Fibroblast of lung (primary cell): Measurements from ENCODE around the gene CHRNA9. TPM values are rescaled to one million over a fixed set of nuclear protein-coding genes. Genes with fewer than 3 reads are reported as not detected.
"Not testable (repeated sequence)": the region's sequence is repeated elsewhere in the genome, so short reads cannot be mapped to it uniquely, and the experiment has no call there.

ENCODE experiments used
- DNase-seq, 2 donors: peaks; one replicate each; pipeline versions ENCODE4 v3.0.0 to v3.0.0-alpha.2; 2010; ENCODE audit warnings: low read depth in 2 of 2
- H2AFZ ChIP-seq: 2 replicates; pipeline ENCODE4 v1.5.1; 2012; ENCODE audit warnings: low read length, control low read depth, inconsistent platforms
- H3K27ac ChIP-seq: 2 replicates; pipeline ENCODE4 v1.5.1; 2011; ENCODE audit warnings: low read length, control low read depth; ENCODE audit not compliant: insufficient read depth
- H3K27me3 ChIP-seq: 2 replicates; pipeline ENCODE4 v1.5.1; 2011; ENCODE audit warnings: mild to moderate bottlenecking, low read length; ENCODE audit not compliant: control insufficient read depth, insufficient read depth
- H3K36me3 ChIP-seq: 2 replicates; pipeline ENCODE4 v1.5.1; 2011; ENCODE audit warnings: low read length; ENCODE audit not compliant: control insufficient read depth, insufficient read depth
- H3K4me1 ChIP-seq: 2 replicates; pipeline ENCODE4 v1.5.1; 2011; ENCODE audit warnings: low read length; ENCODE audit not compliant: control insufficient read depth, insufficient read depth; ENCODE audit errors: extremely low read depth
- H3K4me2 ChIP-seq: 2 replicates; pipeline ENCODE4 v1.5.1; 2011; ENCODE audit warnings: low read length, control low read depth; ENCODE audit not compliant: insufficient read depth; ENCODE audit errors: extremely low read depth
- H3K4me3 ChIP-seq, 4 experiments: fragments of 200-600 bp in 1 of 4; sonication (generic) in 1 of 4; replicated peaks in 1 of 4; 2 replicates each; pipeline ENCODE4 v1.5.1; 2011 to 2016; ENCODE audit warnings: low read length in 4 of 4, low read depth in 3 of 4, mild to moderate bottlenecking in 3 of 4, control low read depth in 2 of 4, inconsistent platforms in 1 of 4, mixed read lengths in 1 of 4; ENCODE audit not compliant: insufficient read depth in 1 of 4; ENCODE audit errors: control extremely low read depth in 1 of 4
- H3K79me2 ChIP-seq: 2 replicates; pipeline ENCODE4 v1.5.1; 2012; ENCODE audit warnings: mild to moderate bottlenecking, low read length, inconsistent platforms; ENCODE audit not compliant: control insufficient read depth, insufficient read depth
- H3K9ac ChIP-seq: 2 replicates; pipeline ENCODE4 v1.5.1; 2011; ENCODE audit warnings: mild to moderate bottlenecking, low read length, control low read depth; ENCODE audit not compliant: insufficient read depth
- H3K9me3 ChIP-seq: 2 replicates; pipeline ENCODE4 v1.5.1; 2012; ENCODE audit warnings: low read depth, low read length; ENCODE audit not compliant: control insufficient read depth, insufficient read depth
- H4K20me1 ChIP-seq: 2 replicates; pipeline ENCODE4 v1.5.1; 2011; ENCODE audit warnings: low read length; ENCODE audit not compliant: control insufficient read depth, insufficient read depth; ENCODE audit errors: extremely low read depth
- CTCF ChIP-seq, 2 donors: IDR thresholded peaks in 1 of 2; conservative IDR thresholded peaks in 1 of 2; 1 replicate in 1 of 2; 2 replicates in 1 of 2; pipeline ENCODE4 v1.5.1; 2011 to 2012; ENCODE audit warnings: low read length in 2 of 2, control low read depth in 1 of 2, inconsistent platforms in 1 of 2, low read depth in 1 of 2, mild to moderate bottlenecking in 1 of 2
- EZH2 ChIP-seq: IDR thresholded peaks from 2 replicates; pipeline ENCODE4 v1.5.1; 2012; ENCODE audit warnings: low read length, control low read depth, mild to moderate bottlenecking; ENCODE audit errors: missing control alignments
- polyA plus RNA-seq, 2 donors: library from polyadenylated mRNA; depleted of rRNA in 1 of 2; stranded (reverse) in 1 of 2; unstranded in 1 of 2; fragments of >200 nt; gene quantifications; 2 replicates each; pipeline ENCODE4 v1.2.1, GENCODE V29; 2011 to 2012; ENCODE audit warnings: missing spikeins in 1 of 2
- total RNA-seq: library from RNA; depleted of rRNA; stranded (reverse); fragments of >200 nt; gene quantifications from 2 replicates; pipeline ENCODE4 v1.2.1, GENCODE V29; 2014

Gene CHRNA9
- total and polyA plus RNA-seq, 2 donors (not counting 1 experiment from before 2014, with no cell fraction given) = not detected

GRCh38 chr4:40294339-40294738, 40.8 kb upstream of the CHRNA9 start:
- H2AFZ ChIP-seq = no peak overlapping the region
- no peak for DNase-seq

GRCh38 chr4:40295030-40295429, 40.1 kb upstream of the CHRNA9 start:
- not testable (repeated sequence) for H4K20me1 ChIP-seq, H3K9me3 ChIP-seq, H3K4me3 ChIP-seq, H3K4me1 ChIP-seq, H3K9ac ChIP-seq, H2AFZ ChIP-seq, H3K27me3 ChIP-seq, DNase-seq, H3K36me3 ChIP-seq, H3K4me2 ChIP-seq, H3K27ac ChIP-seq, H3K79me2 ChIP-seq

More at GRCh38 chr4:40294339-40294738, 40.8 kb upstream of the CHRNA9 start:
- no peak overlapping the region for H3K4me3 ChIP-seq
- no peaks in the 10 kb centered on the region for H3K79me2 ChIP-seq
- no peaks in the 10 kb centered on the region for H3K36me3 ChIP-seq
- peaks cover 4% of the 10 kb centered on the region for H3K9me3 ChIP-seq
- no peaks in the 10 kb centered on the region for H3K4me1 ChIP-seq
- no peaks in the 10 kb centered on the region for H3K27me3 ChIP-seq
- H4K20me1 ChIP-seq = no peaks in the 10 kb centered on the region
- no peak overlapping the region for H3K4me2 ChIP-seq
- TF ChIP-seq EZH2 = no peak
- TF ChIP-seq CTCF (conservative IDR thresholded peaks at IDR 0.05 in 1 of 2, IDR thresholded peaks at IDR 0.05 in 1 of 2; ENCODE audit: low read depth in 1 of 2, low read length in 2 of 2) = no peak
- no peak overlapping the region for H3K9ac ChIP-seq
- no peak overlapping the region for H3K27ac ChIP-seq

DNA sequence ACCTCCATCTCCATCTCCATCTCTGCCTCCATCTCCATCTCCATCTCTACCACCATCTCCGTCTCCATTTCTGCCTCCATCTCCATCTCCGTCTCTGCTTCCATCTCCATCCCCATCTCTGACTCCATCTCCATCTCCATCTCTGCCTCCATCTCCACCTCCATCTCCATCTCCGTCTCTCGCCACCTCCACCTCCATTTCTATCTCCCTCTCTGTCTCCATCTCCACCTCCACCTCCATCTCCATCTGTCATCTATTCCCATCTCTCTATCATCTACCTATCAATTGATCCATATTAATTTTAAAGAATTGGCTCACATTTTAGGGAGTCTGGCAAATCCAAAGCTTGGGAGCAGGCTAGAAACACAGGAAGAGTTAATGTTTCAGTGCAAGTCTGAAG, 39.6 kb upstream of the CHRNA9 start:
- Histone ChIP-seq H3K27me3 (no peaks in the 10 kb centered on the region), H3K79me2 (no peaks in the 10 kb centered on the region), H3K4me1 (no peaks in the 10 kb centered on the region), H3K9me3 (peaks cover 4% of the 10 kb centered on the region), H4K20me1 (no peaks in the 10 kb centered on the region), H2AFZ (no peak overlapping the region), H3K4me3 (no peak overlapping the region), H3K36me3 (no peaks in the 10 kb centered on the region), H3K4me2 (no peak overlapping the region), H3K27ac (no peak overlapping the region), H3K9ac (no peak overlapping the region)
- DNase-seq = no peak
- no peak for TF ChIP-seq CTCF (conservative IDR thresholded peaks at IDR 0.05 in 1 of 2, IDR thresholded peaks at IDR 0.05 in 1 of 2; ENCODE audit: low read depth in 1 of 2, low read length in 2 of 2)
- no peak for TF ChIP-seq EZH2
